ENCODE data around the gene SPC25. TPM values are rescaled to one million over a fixed set of nuclear protein-coding genes. Genes with fewer than 3 reads are reported as not detected.

Gene SPC25
- total and polyA plus RNA-seq, 2 of the 13 experiments (the other 11 are each of a cell fraction or from before 2014, with no cell fraction given): 11.3 to 26.5 TPM

DNA sequence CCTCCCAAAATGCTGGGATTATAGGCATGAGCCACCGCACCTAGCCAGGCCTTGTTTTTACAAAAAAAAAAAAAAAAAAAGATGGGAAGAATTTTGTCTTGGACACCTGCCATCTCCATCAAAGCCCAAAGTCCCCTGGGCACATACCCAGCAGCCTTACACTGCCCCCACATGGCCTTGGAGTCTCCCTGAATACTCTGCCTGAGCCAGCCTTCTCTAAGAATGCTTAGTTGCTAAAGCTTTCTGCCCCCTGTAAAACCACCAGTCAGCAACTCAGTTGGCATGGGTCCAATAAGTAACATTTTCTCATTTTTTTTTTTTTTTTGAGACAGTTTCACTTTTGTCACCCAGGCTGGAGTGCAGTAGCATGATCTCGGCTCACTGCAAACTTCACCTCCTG, 40.6 kb downstream of the SPC25 start (continued):
- TF ChIP-seq CBX5 (CRISPR knock-in tag; IDR thresholded peaks at IDR 0.05; ENCODE audit: borderline replicate concordance) (no peak), SALL1 (CRISPR knock-in tag; IDR thresholded peaks at IDR 0.05) (no peak), ZNF749 (CRISPR knock-in tag; IDR thresholded peaks at IDR 0.05; ENCODE audit: borderline replicate concordance) (no peak), LCORL (IDR thresholded peaks at IDR 0.05) (no peak), LCORL (CRISPR knock-in tag; IDR thresholded peaks at IDR 0.05) (no peak), ZNF607 (CRISPR knock-in tag; IDR thresholded peaks at IDR 0.05; ENCODE audit: borderline replicate concordance) (no peak), ZBTB8A (CRISPR knock-in tag; IDR thresholded peaks at IDR 0.05; ENCODE audit: borderline replicate concordance, low read depth) (no peak), YY1 (IDR thresholded peaks at IDR 0.05; ENCODE audit: insufficient read depth, insufficient replicate concordance, low read depth, low read length) (no peak), ATF7 (IDR thresholded peaks at IDR 0.05) (no peak), ATF7 (CRISPR knock-in tag; IDR thresholded peaks at IDR 0.05) (no peak), ZNF274 (CRISPR knock-in tag; IDR thresholded peaks at IDR 0.05) (no peak), ZFP36L2 (CRISPR knock-in tag; IDR thresholded peaks at IDR 0.05) (no peak), TCF12 (IDR thresholded peaks at IDR 0.05) (no peak), TCF12 (CRISPR knock-in tag; IDR thresholded peaks at IDR 0.05) (no peak), ZNF296 (CRISPR knock-in tag; conservative IDR thresholded peaks at IDR 0.05) (no peak), SMC3 (IDR thresholded peaks at IDR 0.05; ENCODE audit: low read length) (peak; percentile 69; the same call in 1 of the 2 replicates), MAFF (IDR thresholded peaks at IDR 0.05; ENCODE audit: low read depth, low read length) (peak; percentile 58), ZMAT3 (CRISPR knock-in tag; conservative IDR thresholded peaks at IDR 0.05) (no peak), HNF4G (IDR thresholded peaks at IDR 0.05; ENCODE audit: borderline replicate concordance, low read depth, low read length) (peak; percentile 86), HNF4G (CRISPR knock-in tag; IDR thresholded peaks at IDR 0.05; ENCODE audit: borderline replicate concordance, low read depth) (peak; percentile 52; the same call in 1 of the 2 replicates), NR1H2 (CRISPR knock-in tag; IDR thresholded peaks at IDR 0.05; ENCODE audit: borderline replicate concordance, low read depth) (no peak), NR3C1 (CRISPR knock-in tag; IDR thresholded peaks at IDR 0.05) (no peak), HNRNPUL1 (IDR thresholded peaks at IDR 0.05; ENCODE audit: low read depth, low read length) (no peak), SP4 (CRISPR knock-in tag; IDR thresholded peaks at IDR 0.05) (0 out of 2 replicates have a peak, but pooled peaks have one; percentile 21), FOXP1 (IDR thresholded peaks at IDR 0.05) (no peak), FOXP1 (CRISPR knock-in tag; IDR thresholded peaks at IDR 0.05) (no peak), BHLHE40 (IDR thresholded peaks at IDR 0.05; ENCODE audit: low read length) (no peak), RFX1 (IDR thresholded peaks at IDR 0.05) (no peak), ZNF510 (CRISPR knock-in tag; IDR thresholded peaks at IDR 0.05; ENCODE audit: low read depth) (no peak), ZBTB1 (CRISPR knock-in tag; IDR thresholded peaks at IDR 0.05; ENCODE audit: borderline replicate concordance) (no peak), ZNF709 (CRISPR knock-in tag; IDR thresholded peaks at IDR 0.05) (no peak), ZNF225 (CRISPR knock-in tag; IDR thresholded peaks at IDR 0.05) (no peak)
- TF ChIP-seq, protein P1, sequence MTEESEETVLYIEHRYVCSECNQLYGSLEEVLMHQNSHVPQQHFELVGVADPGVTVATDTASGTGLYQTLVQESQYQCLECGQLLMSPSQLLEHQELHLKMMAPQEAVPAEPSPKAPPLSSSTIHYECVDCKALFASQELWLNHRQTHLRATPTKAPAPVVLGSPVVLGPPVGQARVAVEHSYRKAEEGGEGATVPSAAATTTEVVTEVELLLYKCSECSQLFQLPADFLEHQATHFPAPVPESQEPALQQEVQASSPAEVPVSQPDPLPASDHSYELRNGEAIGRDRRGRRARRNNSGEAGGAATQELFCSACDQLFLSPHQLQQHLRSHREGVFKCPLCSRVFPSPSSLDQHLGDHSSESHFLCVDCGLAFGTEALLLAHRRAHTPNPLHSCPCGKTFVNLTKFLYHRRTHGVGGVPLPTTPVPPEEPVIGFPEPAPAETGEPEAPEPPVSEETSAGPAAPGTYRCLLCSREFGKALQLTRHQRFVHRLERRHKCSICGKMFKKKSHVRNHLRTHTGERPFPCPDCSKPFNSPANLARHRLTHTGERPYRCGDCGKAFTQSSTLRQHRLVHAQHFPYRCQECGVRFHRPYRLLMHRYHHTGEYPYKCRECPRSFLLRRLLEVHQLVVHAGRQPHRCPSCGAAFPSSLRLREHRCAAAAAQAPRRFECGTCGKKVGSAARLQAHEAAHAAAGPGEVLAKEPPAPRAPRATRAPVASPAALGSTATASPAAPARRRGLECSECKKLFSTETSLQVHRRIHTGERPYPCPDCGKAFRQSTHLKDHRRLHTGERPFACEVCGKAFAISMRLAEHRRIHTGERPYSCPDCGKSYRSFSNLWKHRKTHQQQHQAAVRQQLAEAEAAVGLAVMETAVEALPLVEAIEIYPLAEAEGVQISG (CRISPR knock-in tag; IDR thresholded peaks at IDR 0.05): no peak
- TF ChIP-seq, protein P2, sequence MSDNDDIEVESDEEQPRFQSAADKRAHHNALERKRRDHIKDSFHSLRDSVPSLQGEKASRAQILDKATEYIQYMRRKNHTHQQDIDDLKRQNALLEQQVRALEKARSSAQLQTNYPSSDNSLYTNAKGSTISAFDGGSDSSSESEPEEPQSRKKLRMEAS (IDR thresholded peaks at IDR 0.05): no peak

Data from HepG2 (cell line).